SK-N-SH (cell line): ENCODE results near the gene RCN1.
A peak's percentile ranks its signal among the peaks of the same experiment; 100 is the strongest.

ENCODE experiments used
- IRF3 ChIP-seq: fragments of 150-350 bp; IDR thresholded peaks from 2 replicates; pipeline ENCODE4 v1.6.1; 2016; ENCODE audit warnings: mild to moderate bottlenecking, low read depth, low read length
- MAX ChIP-seq: IDR thresholded peaks from 2 replicates; pipeline ENCODE4 v1.4.0; 2012; ENCODE audit warnings: low read depth
- MXI1 ChIP-seq: IDR thresholded peaks from 2 replicates; pipeline ENCODE4 v1.6.1; 2012; ENCODE audit warnings: mild to moderate bottlenecking, low read depth, low read length, improper control_type of control experiment
- NRF1 ChIP-seq: IDR thresholded peaks from 2 replicates; pipeline ENCODE4 v1.6.1; 2012; ENCODE audit warnings: low read depth, mild to moderate bottlenecking, low read length
- POLR2AphosphoS5 ChIP-seq: IDR thresholded peaks from 2 replicates; pipeline ENCODE4 v1.6.1; 2012; ENCODE audit warnings: low read depth, low read length
- REST ChIP-seq: IDR thresholded peaks from 2 replicates; pipeline ENCODE4 v1.6.1; 2012; ENCODE audit warnings: mild to moderate bottlenecking, low read depth, low read length, moderate library complexity
- SIN3A ChIP-seq: IDR thresholded peaks from 2 replicates; pipeline ENCODE4 v1.6.1; 2012; ENCODE audit warnings: low read depth, mild to moderate bottlenecking, low read length, moderate library complexity, borderline replicate concordance
- SMC3 ChIP-seq: IDR thresholded peaks from 2 replicates; pipeline ENCODE4 v1.6.1; 2012; ENCODE audit warnings: low read depth, low read length, improper control_type of control experiment
- TAF1 ChIP-seq: IDR thresholded peaks from 2 replicates; pipeline ENCODE4 v1.6.1; 2012; ENCODE audit warnings: low read depth, mild to moderate bottlenecking, low read length, moderate library complexity, borderline replicate concordance
- USF2 ChIP-seq: fragments of 150-350 bp; IDR thresholded peaks from 2 replicates; pipeline ENCODE4 v1.6.1; 2017; ENCODE audit warnings: antibody characterized with exemption, low read length, low read depth, borderline replicate concordance
- TF ChIP-seq, protein P1 (sequence below): fragments of 200-600 bp; sonication (generic); IDR thresholded peaks from 2 replicates; pipeline ENCODE4 v1.6.1; 2017; ENCODE audit warnings: antibody characterized with exemption, mild to moderate bottlenecking, moderate library complexity

DNA sequence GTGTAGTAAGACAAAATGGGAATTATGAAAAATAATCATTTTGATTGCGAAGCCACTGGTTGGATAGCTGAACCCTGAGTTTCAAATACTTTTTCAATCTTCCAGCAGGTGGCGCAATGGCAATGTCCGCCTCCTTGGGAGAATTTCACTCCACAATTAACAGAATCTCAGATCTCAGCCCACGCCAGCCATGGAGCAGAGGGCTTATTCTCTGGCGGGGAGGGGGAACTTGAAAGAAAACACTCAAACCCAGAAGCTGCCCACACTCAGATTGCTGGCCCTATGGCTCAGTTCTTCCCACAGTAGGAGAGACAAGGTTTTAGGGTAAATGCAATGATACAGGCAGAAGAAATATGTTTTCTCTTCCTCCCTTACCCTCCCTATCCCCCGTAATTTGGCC, 38.7 kb upstream of the RCN1 start:
- TF ChIP-seq, protein P1, sequence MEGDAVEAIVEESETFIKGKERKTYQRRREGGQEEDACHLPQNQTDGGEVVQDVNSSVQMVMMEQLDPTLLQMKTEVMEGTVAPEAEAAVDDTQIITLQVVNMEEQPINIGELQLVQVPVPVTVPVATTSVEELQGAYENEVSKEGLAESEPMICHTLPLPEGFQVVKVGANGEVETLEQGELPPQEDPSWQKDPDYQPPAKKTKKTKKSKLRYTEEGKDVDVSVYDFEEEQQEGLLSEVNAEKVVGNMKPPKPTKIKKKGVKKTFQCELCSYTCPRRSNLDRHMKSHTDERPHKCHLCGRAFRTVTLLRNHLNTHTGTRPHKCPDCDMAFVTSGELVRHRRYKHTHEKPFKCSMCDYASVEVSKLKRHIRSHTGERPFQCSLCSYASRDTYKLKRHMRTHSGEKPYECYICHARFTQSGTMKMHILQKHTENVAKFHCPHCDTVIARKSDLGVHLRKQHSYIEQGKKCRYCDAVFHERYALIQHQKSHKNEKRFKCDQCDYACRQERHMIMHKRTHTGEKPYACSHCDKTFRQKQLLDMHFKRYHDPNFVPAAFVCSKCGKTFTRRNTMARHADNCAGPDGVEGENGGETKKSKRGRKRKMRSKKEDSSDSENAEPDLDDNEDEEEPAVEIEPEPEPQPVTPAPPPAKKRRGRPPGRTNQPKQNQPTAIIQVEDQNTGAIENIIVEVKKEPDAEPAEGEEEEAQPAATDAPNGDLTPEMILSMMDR: peak; percentile 79
- TF ChIP-seq MXI1 (no peak), MAX (no peak), SIN3A (no peak), REST (no peak), IRF3 (no peak), TAF1 (no peak), NRF1 (peak; percentile 36), SMC3 (peak; percentile 91), USF2 (no peak), POLR2AphosphoS5 (no peak)
